Thoracic aorta (tissue), 2 donors: ENCODE data around the gene DNPH1. TPM values are rescaled to one million over a fixed set of nuclear protein-coding genes. Genes with fewer than 3 reads are reported as not detected.

Experiments
- ATAC-seq: fragments of 150-250 bp; one replicate; pipeline ENCODE4 v1.8.0; 2017; ENCODE audit warnings: low read depth; ENCODE audit not compliant: insufficient number of reproducible peaks, low FRiP score
- DNase-seq: peaks from one replicate; pipeline ENCODE4 v3.0.0-alpha.2; 2020; ENCODE audit warnings: low spot score
- H3K27ac ChIP-seq, 2 donors: fragments of 200-600 bp; sonication (generic); 1 replicate in 1 of 2; 2 replicates in 1 of 2; pipeline ENCODE4 v1.5.1; 2016; ENCODE audit warnings: mild to moderate bottlenecking in 2 of 2, moderate library complexity in 2 of 2
- H3K27me3 ChIP-seq: fragments of 200-600 bp; sonication (generic); replicated peaks from 2 replicates; pipeline ENCODE4 v1.6.0; 2016; ENCODE audit warnings: mild to moderate bottlenecking; ENCODE audit not compliant: insufficient read depth
- H3K36me3 ChIP-seq: fragments of 200-600 bp; sonication (generic); one replicate; pipeline ENCODE4 v1.5.1; 2016
- H3K4me1 ChIP-seq, 2 donors: fragments of 200-600 bp; sonication (generic); 1 replicate in 1 of 2; 2 replicates in 1 of 2; pipeline versions ENCODE4 v1.5.1 to v1.6.0; 2016; ENCODE audit warnings: low read depth in 2 of 2, mild to moderate bottlenecking in 1 of 2; ENCODE audit not compliant: control insufficient read depth in 1 of 2
- H3K4me3 ChIP-seq: fragments of 200-600 bp; sonication (generic); 2 replicates; pipeline ENCODE4 v1.5.1; 2016; ENCODE audit warnings: mild to moderate bottlenecking
- H3K9me3 ChIP-seq: fragments of 200-600 bp; sonication (generic); 2 replicates; pipeline ENCODE4 v1.5.1; 2016
- total RNA-seq, 2 donors: library from RNA; depleted of rRNA; stranded (reverse); fragments of >200 nt; gene quantifications; one replicate each; pipeline versions ENCODE4 v1.1.0 to v1.2.3, GENCODE V29; 2016
- TF ChIP-seq, protein P1 (sequence below): fragments of 200-600 bp; sonication (generic); IDR thresholded peaks from one replicate; pipeline ENCODE4 v1.5.1; 2019; ENCODE audit warnings: antibody characterized with exemption

DNPH1 gene
- total RNA-seq, 2 donors from 2014 or later, result 16.7 to 54.7 TPM

DNA sequence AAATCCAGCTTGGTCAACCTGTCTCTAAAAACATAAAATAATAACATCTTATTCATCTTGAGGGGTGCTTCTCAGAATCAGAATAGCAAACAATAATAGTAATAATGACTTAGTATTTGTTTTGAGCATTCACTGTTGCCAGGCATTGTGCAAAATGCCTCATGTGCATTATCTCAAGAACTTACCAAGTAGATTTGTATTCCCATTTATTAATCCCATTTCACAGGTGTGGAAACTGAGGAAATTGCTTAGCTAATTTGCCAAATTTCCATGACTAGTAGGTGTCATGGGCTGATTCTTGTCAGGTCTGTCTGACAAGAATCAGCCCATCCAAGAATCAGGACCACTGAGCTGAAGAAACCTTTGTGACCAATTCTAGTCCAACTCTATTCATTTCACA is 19.5 kb upstream of the DNPH1 start:
- no peaks in the 10 kb centered on the region for H3K27me3 ChIP-seq
- DNase-seq (no peak), ATAC-seq (no peak)
- H3K4me1 ChIP-seq, result peaks cover 0 to 14% of the 10 kb centered on the region in 2 donors
- no peaks in the 10 kb centered on the region for H3K9me3 ChIP-seq
- H3K4me3 ChIP-seq, result no peak overlapping the region
- no peaks in the 10 kb centered on the region for H3K36me3 ChIP-seq
- TF ChIP-seq, protein P1, sequence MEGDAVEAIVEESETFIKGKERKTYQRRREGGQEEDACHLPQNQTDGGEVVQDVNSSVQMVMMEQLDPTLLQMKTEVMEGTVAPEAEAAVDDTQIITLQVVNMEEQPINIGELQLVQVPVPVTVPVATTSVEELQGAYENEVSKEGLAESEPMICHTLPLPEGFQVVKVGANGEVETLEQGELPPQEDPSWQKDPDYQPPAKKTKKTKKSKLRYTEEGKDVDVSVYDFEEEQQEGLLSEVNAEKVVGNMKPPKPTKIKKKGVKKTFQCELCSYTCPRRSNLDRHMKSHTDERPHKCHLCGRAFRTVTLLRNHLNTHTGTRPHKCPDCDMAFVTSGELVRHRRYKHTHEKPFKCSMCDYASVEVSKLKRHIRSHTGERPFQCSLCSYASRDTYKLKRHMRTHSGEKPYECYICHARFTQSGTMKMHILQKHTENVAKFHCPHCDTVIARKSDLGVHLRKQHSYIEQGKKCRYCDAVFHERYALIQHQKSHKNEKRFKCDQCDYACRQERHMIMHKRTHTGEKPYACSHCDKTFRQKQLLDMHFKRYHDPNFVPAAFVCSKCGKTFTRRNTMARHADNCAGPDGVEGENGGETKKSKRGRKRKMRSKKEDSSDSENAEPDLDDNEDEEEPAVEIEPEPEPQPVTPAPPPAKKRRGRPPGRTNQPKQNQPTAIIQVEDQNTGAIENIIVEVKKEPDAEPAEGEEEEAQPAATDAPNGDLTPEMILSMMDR, result no peak
- H3K27ac ChIP-seq, result no peak overlapping the region

DNA sequence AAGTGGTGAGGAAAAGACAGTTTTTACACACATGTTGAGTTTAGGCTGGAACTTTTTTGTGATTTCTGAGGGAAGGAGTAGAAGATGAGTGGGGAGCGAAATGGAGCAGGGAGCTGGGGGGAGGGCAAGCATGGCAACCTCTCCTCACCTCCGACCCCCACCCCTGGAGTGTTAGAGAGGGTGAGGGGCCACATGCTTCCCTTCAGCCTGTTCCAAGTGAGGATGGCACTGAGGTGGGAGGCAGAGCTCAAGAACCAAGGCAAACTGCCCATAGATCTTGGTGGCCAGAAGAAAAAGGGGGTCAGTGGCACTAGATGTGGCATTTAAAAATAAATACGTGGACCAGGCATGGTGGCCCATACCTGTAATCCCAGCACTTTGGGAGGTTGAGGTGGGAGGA is 18.8 kb upstream of the DNPH1 start:
- DNase-seq (no peak), ATAC-seq (no peak)
- TF ChIP-seq, protein P1, result no peak
- Histone ChIP-seq H3K4me3 (no peak overlapping the region), H3K9me3 (no peaks in the 10 kb centered on the region), H3K27me3 (no peaks in the 10 kb centered on the region), H3K4me1 (peaks cover 0 to 14% of the 10 kb centered on the region in 2 donors), H3K36me3 (no peaks in the 10 kb centered on the region), H3K27ac (no peak overlapping the region)

DNA sequence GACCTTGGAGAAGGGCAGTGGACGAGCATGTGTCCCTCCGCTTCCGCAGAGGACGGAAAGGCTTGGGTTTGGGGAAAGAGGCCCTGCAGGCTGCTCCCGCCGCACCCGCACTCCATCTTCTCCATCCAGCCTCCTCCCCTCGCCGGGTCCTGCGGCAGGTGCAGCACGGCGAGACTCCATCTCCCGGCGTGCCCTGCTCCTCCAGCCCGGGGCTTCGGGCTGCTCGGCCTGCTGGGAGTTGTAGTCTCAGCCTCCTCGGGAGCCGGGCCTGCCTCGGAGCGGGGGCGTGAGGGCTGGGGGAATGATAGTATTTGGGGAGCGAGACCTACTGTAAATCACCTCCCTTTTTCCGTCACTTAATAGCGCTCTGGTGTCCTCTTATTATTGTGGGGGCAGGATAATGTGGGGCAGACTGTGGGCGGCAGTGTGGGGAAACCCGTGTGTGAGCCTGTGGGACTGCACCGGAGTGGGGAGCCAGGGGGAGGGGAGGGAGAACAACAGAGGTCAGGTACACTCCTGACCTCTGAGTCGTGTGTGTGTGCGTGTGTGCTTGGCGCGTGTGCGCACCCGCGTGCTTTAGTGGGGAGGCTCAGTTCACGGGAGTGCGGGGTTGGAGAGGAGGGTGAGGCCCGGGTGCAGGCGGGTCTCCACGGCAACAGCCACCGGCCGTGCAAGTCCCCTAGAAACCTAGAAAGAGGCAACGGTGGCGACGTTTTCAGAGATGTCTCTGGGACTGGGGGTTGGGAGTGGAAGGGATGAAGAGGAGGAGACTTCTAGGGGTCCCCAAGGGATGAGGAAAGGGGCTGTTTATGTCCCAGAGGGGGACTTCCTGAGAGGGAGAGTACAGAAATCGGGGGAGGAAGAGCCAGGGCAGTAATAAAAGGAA is 18.1 kb upstream of the DNPH1 start:
- DNase-seq (no peak), ATAC-seq (peak; percentile 23)
- Histone ChIP-seq H3K4me1 (peaks cover 0 to 14% of the 10 kb centered on the region in 2 donors), H3K36me3 (no peaks in the 10 kb centered on the region), H3K4me3 (peak overlapping the region; percentile 79), H3K27ac (no peak overlapping the region), H3K27me3 (no peaks in the 10 kb centered on the region), H3K9me3 (no peaks in the 10 kb centered on the region)
- TF ChIP-seq, protein P1, result no peak

DNA sequence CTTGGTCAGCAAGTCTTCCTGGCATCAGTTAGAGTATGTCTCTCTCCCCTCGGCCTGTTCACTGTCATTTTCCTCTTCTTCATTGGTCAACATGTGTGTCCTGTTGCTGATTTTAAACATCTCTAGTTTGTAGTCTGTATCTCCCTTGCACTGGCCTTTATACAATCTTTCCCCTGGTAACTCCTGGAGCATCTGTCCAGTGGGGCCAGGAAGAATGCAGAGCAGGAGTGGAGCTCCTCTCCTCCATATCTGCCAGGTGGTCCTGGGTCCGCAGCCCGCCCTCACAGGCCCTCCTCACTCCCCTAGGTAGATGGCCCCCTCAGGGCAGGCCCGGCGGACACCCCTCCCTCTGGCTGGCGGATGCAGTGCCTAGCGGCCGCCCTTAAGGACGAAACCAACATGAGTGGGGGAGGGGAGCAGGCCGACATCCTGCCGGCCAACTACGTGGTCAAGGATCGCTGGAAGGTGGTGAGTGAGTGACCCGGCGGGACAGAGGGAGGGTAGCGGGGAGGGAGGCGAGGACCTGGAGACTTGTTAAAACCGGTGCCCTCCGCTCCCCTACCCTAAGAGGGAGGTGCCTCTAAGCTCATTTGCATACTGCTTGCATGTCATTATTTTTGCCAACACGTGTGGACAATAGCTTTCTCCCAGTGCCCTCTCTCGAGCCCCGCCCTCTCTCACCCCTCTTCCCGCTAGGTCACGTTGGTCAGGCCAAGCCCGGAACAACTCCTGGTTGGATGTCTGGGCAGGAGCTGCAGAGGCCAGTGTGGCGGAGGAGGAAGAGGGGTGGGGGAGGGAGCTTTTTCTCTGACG is 17.2 kb upstream of the DNPH1 start:
- ATAC-seq (no peak), DNase-seq (no peak)
- TF ChIP-seq, protein P1, result no peak
- Histone ChIP-seq H3K4me3 (peak overlapping the region; percentile 79), H3K36me3 (no peaks in the 10 kb centered on the region), H3K27ac (no peak overlapping the region), H3K4me1 (peaks cover 0 to 14% of the 10 kb centered on the region in 2 donors), H3K27me3 (no peaks in the 10 kb centered on the region), H3K9me3 (no peaks in the 10 kb centered on the region)
